Measurements from ENCODE around the gene ADAT1.

GRCh38 chr16:75584108-75584507 lies 39.0 kb downstream of the ADAT1 start:
- TF ChIP-seq IRF2 (CRISPR knock-in tag; IDR thresholded peaks at IDR 0.05): no peak
- no peak for TF ChIP-seq CTCF (CRISPR knock-in tag; IDR thresholded peaks at IDR 0.05)
- TF ChIP-seq ASH2L (IDR thresholded peaks at IDR 0.05; ENCODE audit: insufficient read length, low read depth, low read length): no peak
- no peak for TF ChIP-seq ZSCAN20 (CRISPR knock-in tag; IDR thresholded peaks at IDR 0.05; ENCODE audit: borderline replicate concordance)
- TF ChIP-seq SALL2 (CRISPR knock-in tag; IDR thresholded peaks at IDR 0.05): no peak
- no peak for TF ChIP-seq FOXM1 (CRISPR knock-in tag; IDR thresholded peaks at IDR 0.05)
- TF ChIP-seq TCF7 (IDR thresholded peaks at IDR 0.05; ENCODE audit: low read depth): no peak
- no peak for TF ChIP-seq ZNF543 (CRISPR knock-in tag; IDR thresholded peaks at IDR 0.05)
